Articular chondrocyte of knee joint (primary cell): Measurements from ENCODE around the gene SP9. TPM values are rescaled to one million over a fixed set of nuclear protein-coding genes. Genes with fewer than 3 reads are reported as not detected.

Experiments
- total RNA-seq: library from RNA; depleted of rRNA; stranded (reverse); fragments of >200 nt; gene quantifications from 2 replicates; pipeline ENCODE4 v1.2.3, GENCODE V29; 2012

The SP9 gene
- under 0.01 TPM in 1 of 2 replicates, not detected in the other for total RNA-seq

DNA sequence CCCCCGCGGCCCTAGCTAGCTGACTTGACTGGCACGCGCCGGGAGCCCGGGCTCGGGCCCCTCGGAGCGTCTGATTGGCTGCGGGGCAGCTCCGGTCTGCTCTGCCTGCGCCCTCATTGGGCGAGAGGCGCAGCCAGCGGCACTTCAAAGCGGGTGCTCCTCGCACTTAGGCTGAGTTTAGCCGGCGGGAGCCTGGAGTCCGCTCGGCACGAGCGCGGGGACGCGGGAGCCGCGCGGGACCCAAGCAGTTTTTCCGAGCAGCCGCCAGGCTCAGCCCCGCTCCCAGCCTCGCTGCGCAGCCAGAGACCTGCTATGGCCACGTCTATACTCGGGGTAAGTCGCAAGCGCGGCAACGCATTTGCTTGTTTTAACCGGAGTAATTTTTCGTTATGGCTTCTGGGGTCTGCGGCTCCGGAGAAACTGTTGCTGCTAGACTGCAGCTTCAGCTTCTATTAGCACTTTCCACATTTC, at the start of gene SP9:
Gene SP9, plus strand, starts transcription at position 174 of the 471 bp plus-strand sequence. Its CDS starts 139 bp downstream, at position 313.

Other genes starting within 250 kb of the SP9 start
- gene OLA1, start 86.4 kb upstream of the SP9 start, total RNA-seq, result 94.0 and 111 TPM in 2 replicates
- 34.6 and 39.1 TPM in 2 replicates for gene SCRN3, start 60.8 kb downstream of the SP9 start, total RNA-seq
- 4.1 and 5.8 TPM in 2 replicates for gene GPR155, start 152.1 kb downstream of the SP9 start, total RNA-seq